ENCODE results near the gene SARS1.
A peak's percentile ranks its signal among the peaks of the same experiment; 100 is the strongest.

The SARS1 gene

GRCh38 chr1:109242387-109242786 is 28.7 kb downstream of the SARS1 start:
- TF ChIP-seq RAD21 (IDR thresholded peaks at IDR 0.05; ENCODE audit: low read depth) (no peak), TCF12 (IDR thresholded peaks at IDR 0.05; ENCODE audit: low read depth) (0 out of 2 replicates have a peak, but pooled peaks have one; percentile 11), EP300 (IDR thresholded peaks at IDR 0.05; ENCODE audit: borderline replicate concordance) (no peak)

- TF ChIP-seq CEBPB (IDR thresholded peaks at IDR 0.05): no peak
Measured at GRCh38 chr1:109243221-109243620, 29.5 kb downstream of the SARS1 start.

GRCh38 chr1:109243860-109244552 is 30.3 kb downstream of the SARS1 start:
- no peak for TF ChIP-seq RAD21 (IDR thresholded peaks at IDR 0.05; ENCODE audit: low read depth)
- TF ChIP-seq FOXM1 (IDR thresholded peaks at IDR 0.05; ENCODE audit: borderline replicate concordance, low read depth): no peak

- TF ChIP-seq ZBTB7A (IDR thresholded peaks at IDR 0.05; ENCODE audit: low read depth) (no peak), USF1 (IDR thresholded peaks at IDR 0.05) (no peak), TCF12 (IDR thresholded peaks at IDR 0.05; ENCODE audit: low read depth) (no peak), NFIC (IDR thresholded peaks at IDR 0.05) (no peak), YY1 (IDR thresholded peaks at IDR 0.05; ENCODE audit: low read depth) (no peak), CREB1 (IDR thresholded peaks at IDR 0.05; ENCODE audit: low read depth) (no peak), RAD21 (IDR thresholded peaks at IDR 0.05; ENCODE audit: low read depth) (no peak), EP300 (IDR thresholded peaks at IDR 0.05; ENCODE audit: borderline replicate concordance) (no peak), FOXM1 (IDR thresholded peaks at IDR 0.05; ENCODE audit: borderline replicate concordance, low read depth) (no peak), EGR1 (IDR thresholded peaks at IDR 0.05) (no peak), REST (IDR thresholded peaks at IDR 0.05; ENCODE audit: low read depth) (no peak), TAF1 (IDR thresholded peaks at IDR 0.05; ENCODE audit: low read depth) (no peak), MAX (IDR thresholded peaks at IDR 0.05) (no peak), CEBPB (IDR thresholded peaks at IDR 0.05) (no peak), TEAD4 (IDR thresholded peaks at IDR 0.05) (no peak)
Measured at GRCh38 chr1:109246141-109246551, 32.4 kb downstream of the SARS1 start.

- TF ChIP-seq MAX (IDR thresholded peaks at IDR 0.05) (no peak), REST (IDR thresholded peaks at IDR 0.05; ENCODE audit: low read depth) (no peak), NFIC (IDR thresholded peaks at IDR 0.05) (no peak), ZBTB7A (IDR thresholded peaks at IDR 0.05; ENCODE audit: low read depth) (no peak), CEBPB (IDR thresholded peaks at IDR 0.05) (no peak), USF1 (IDR thresholded peaks at IDR 0.05) (no peak), RAD21 (IDR thresholded peaks at IDR 0.05; ENCODE audit: low read depth) (no peak), FOXM1 (IDR thresholded peaks at IDR 0.05; ENCODE audit: borderline replicate concordance, low read depth) (no peak), TAF1 (IDR thresholded peaks at IDR 0.05; ENCODE audit: low read depth) (no peak), CREB1 (IDR thresholded peaks at IDR 0.05; ENCODE audit: low read depth) (no peak), EP300 (IDR thresholded peaks at IDR 0.05; ENCODE audit: borderline replicate concordance) (no peak), EGR1 (IDR thresholded peaks at IDR 0.05) (no peak), TCF12 (IDR thresholded peaks at IDR 0.05; ENCODE audit: low read depth) (no peak), TEAD4 (IDR thresholded peaks at IDR 0.05) (no peak)
Measured at GRCh38 chr1:109247401-109248365, 34.0 kb downstream of the SARS1 start.

GRCh38 chr1:109248444-109248796 is 34.7 kb downstream of the SARS1 start:
- TF ChIP-seq YY1 (IDR thresholded peaks at IDR 0.05; ENCODE audit: low read depth): no peak
- TF ChIP-seq EGR1 (IDR thresholded peaks at IDR 0.05): no peak
- TF ChIP-seq CEBPB (IDR thresholded peaks at IDR 0.05): no peak
- no peak for TF ChIP-seq RAD21 (IDR thresholded peaks at IDR 0.05; ENCODE audit: low read depth)
- no peak for TF ChIP-seq TAF1 (IDR thresholded peaks at IDR 0.05; ENCODE audit: low read depth)
- TF ChIP-seq NFIC (IDR thresholded peaks at IDR 0.05): no peak
- TF ChIP-seq FOXM1 (IDR thresholded peaks at IDR 0.05; ENCODE audit: borderline replicate concordance, low read depth): no peak
- no peak for TF ChIP-seq MAX (IDR thresholded peaks at IDR 0.05)
- TF ChIP-seq REST (IDR thresholded peaks at IDR 0.05; ENCODE audit: low read depth): no peak
- TF ChIP-seq TCF12 (IDR thresholded peaks at IDR 0.05; ENCODE audit: low read depth): no peak
- TF ChIP-seq ZBTB7A (IDR thresholded peaks at IDR 0.05; ENCODE audit: low read depth): no peak
- TF ChIP-seq TEAD4 (IDR thresholded peaks at IDR 0.05): no peak
- TF ChIP-seq EP300 (IDR thresholded peaks at IDR 0.05; ENCODE audit: borderline replicate concordance): no peak

All from Ishikawa (cell line).